GM19455 (cell line): ENCODE results near the gene ASPSCR1.

Experiments
- ATAC-seq: cut with Tn5 transposase; IDR thresholded peaks from one replicate; pipeline ENCODE4 v1.9.1; 2021; ENCODE audit not compliant: unreplicated experiment

Gene ASPSCR1

DNA sequence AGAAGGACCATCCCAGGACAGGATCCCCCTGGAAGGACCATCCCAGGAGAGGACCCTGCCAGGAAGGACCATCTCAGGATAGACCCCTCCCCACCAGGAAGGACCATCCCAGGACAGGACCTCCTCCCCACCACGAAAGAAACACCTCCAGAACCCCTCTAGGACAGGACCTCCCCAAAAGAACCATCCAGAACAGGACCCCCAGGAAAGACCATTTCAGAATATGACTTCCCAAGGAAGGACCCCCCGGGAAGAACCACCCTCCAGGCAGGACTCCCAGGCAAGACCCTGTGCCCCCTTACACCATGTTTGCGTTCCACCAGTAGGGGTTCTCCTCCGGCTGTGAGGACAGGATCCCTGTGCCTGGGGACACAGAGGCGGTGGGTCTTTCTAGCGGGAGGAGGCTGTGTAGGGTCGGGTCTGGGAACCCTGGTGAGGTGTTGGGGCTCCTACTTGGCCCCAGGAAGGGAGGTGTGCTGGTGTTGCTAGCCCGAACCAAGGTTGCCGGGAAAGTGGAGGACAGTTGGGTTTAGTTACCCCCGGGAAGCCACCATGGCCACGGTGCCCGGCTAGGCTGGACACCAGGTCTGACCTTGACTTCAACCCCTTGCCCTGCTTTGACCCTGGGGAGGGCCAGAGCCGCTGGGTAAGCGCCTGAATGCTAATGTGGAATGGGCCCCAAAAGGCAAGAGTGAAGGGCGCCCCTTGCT is 18.6 kb upstream of the ASPSCR1 start:
- ATAC-seq = no peak

DNA sequence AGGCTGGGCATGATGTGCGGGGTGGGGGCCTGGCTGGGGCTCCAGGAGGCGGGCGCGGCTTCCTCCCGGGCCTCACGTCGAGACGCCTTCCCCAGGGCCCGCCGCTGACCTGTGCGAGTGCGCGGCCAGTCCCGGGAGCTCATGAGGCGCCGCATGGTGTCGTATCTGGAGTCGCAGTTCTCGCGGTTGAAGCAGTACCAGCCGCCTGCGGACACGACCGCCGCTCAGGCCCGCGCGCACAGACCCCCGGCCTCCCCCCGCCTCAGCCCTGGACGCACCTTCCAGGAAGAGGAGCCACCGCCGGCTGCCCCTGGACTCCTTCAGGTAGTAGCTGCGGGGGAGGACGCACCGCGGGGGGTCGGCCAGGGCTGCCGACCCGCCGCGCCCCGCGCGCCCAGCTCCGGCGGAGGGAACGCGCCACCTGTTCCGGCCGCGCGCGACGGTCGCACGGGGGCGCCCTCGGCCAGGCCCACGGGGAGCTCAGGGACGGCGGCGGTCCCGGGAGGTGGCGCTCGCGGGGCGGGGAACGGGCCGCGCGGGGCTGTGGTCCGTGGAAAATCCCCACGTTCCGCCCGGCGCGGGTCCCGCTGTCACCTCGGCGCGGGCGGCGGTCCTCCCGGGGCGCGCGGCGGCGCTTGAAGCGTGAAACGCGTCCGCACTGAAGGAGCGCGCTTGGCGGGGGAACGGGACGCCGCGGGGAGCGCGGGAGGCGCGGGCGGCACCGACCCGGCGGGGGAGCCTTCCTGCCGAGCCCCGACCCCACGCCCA is 17.9 kb upstream of the ASPSCR1 start:
- ATAC-seq = no peak

GRCh38 chr17:81960130-81960958 is 17.1 kb upstream of the ASPSCR1 start:
- ATAC-seq = no peak

DNA sequence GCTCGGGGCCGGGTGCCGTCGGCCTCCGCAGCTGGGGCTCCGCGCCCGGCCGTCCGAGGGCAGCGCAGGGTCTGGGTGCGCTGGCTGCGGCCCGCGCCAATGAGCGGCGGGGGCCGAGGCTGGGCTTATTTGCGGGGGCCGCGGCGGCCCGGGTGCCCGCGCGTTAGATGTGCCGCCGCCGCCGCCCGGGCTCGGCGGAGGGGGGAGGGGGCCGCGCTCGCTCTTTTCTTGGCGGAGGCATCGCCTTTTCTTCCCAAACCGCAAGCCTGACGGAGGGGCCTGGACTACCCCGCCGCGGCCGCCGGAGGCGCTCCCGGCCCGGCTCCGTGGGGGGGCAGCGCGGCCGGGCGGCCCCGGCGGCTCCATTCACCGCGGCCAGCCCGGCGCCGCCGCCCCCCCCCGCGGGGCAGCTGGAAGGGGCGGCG is 16.3 kb upstream of the ASPSCR1 start, which contains the start of gene NOTUM:
Gene NOTUM (minus strand): TSS at position 101 of the 425 bp plus-strand sequence. CDS start 278 bp downstream, outside the sequence.
- no peak for ATAC-seq

- ATAC-seq = no peak
Observed at GRCh38 chr17:81961521-81962498, 15.6 kb upstream of the ASPSCR1 start.

GRCh38 chr17:81962499-81963441 is 14.7 kb upstream of the ASPSCR1 start:
- no peak for ATAC-seq

- no peak for ATAC-seq
Observed at GRCh38 chr17:81964081-81964849, 13.2 kb upstream of the ASPSCR1 start.

- no peak for ATAC-seq
Observed at GRCh38 chr17:81966343-81967243, 10.8 kb upstream of the ASPSCR1 start.

GRCh38 chr17:81967244-81967532 is 10.2 kb upstream of the ASPSCR1 start:
- no peak for ATAC-seq

- no peak for ATAC-seq
Observed at GRCh38 chr17:81967533-81968395, 9.7 kb upstream of the ASPSCR1 start.

- ATAC-seq = no peak
Observed at GRCh38 chr17:81968396-81968745, 9.1 kb upstream of the ASPSCR1 start.

GRCh38 chr17:81968850-81969812 is 8.3 kb upstream of the ASPSCR1 start:
- no peak for ATAC-seq

DNA sequence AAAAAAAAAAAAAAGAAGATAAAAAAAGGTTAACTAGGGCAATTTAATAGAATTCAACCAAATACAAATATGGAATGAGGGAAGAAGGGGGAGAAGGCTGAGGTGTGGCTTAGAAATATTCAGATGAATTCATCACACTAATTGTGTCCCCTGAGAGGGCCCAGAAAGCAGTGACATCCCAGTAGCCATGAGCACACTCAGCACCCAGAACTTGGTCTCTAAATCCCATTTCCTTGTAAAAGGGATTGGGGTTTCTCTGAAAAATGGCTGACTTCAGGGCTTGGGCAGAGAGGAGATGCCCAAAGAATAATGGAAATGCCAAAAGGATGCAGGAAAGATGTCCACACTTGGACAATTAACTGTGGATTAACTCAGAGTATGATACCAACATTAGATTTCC is 4.0 kb upstream of the ASPSCR1 start:
- ATAC-seq = no peak

DNA sequence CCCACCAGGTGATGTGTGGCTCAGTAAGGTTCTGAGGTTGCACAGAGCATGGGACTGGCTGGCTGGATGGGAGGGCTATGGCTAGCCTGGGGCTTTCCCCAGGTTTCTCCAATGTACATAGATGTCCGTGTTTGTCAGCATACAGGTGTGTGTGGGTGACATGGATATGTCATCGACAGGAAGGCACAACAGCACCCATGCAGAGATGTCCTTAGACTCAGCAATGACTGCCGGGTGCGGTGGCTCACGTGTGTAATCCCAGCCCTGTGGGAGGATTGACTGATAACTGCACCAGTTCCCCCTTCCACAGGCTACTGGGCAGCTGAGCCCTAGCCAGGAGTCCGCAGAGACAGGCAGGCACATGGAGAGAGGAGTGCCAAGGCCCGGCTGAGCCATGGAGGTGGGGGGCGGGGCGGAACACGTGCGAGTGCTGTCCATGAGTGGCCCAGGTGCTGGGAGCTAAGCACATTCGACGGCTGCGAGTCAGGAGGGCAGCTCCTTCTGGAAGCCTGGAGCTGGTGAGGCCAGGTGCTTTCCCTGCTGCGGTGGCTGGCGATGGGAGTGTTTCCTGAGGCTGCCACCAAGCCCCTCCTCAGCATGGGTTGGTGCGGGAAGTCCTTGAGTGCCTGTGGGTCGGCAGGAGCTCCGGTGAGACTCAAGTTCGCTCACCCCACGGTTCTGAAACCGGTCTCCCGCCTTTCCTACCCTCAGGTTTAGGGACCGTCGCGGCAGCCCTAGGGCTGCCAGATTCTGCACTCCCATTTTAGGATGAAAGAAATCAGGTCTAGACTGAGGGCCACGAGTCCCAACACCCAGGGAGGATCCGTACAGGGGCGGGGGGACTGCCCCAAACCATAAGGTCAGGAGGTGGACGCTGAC is 858 bp upstream of the ASPSCR1 start:
- ATAC-seq = peak; percentile 7
